K562 (cell line): Measurements from ENCODE around the gene ADIPOR1. TPM values are rescaled to one million over a fixed set of nuclear protein-coding genes. Genes with fewer than 3 reads are reported as not detected.

Experiments
- CEBPG ChIP-seq, 3 experiments: fragments of 200-800 bp in 1 of 3; sonication (Bioruptor generic) in 1 of 3; sonication (generic) in 1 of 3; formaldehyde crosslinking in 1 of 3; IDR thresholded peaks in 2 of 3; conservative IDR thresholded peaks in 1 of 3; 2 replicates each; pipeline versions ENCODE4 v1.6.1 to v1.8.0; 2016 to 2022; ENCODE audit warnings: missing compliant biosample characterization in 2 of 3, missing genetic modification characterization in 2 of 3, mild to moderate bottlenecking in 1 of 3, missing genetic modification reagents in 1 of 3
- CREB1 ChIP-seq, 2 experiments: sonication (generic) in 1 of 2; formaldehyde crosslinking in 1 of 2; IDR thresholded peaks; 2 replicates each; pipeline versions ENCODE4 v1.6.1 to v1.8.0; 2012 to 2022; ENCODE audit warnings: inconsistent platforms in 1 of 2, mild to moderate bottlenecking in 1 of 2, missing genetic modification reagents in 1 of 2, moderate library complexity in 1 of 2
- GABPB1 ChIP-seq: sonication (generic); formaldehyde crosslinking; IDR thresholded peaks from 2 replicates; pipeline ENCODE4 v1.8.0; 2022; ENCODE audit warnings: mild to moderate bottlenecking, missing genetic modification reagents
- NCOR1 ChIP-seq: fragments of 450-650 bp; IDR thresholded peaks from 2 replicates; pipeline ENCODE4 v1.6.1; 2016; ENCODE audit warnings: mild to moderate bottlenecking, moderate library complexity
- PHF20 ChIP-seq: fragments of 450-650 bp; IDR thresholded peaks from 2 replicates; pipeline ENCODE4 v1.6.1; 2018; ENCODE audit not compliant: partially characterized antibody
- ZBTB8A ChIP-seq: fragments of 450-650 bp; IDR thresholded peaks from 2 replicates; pipeline ENCODE4 v1.6.1; 2018; ENCODE audit warnings: mild to moderate bottlenecking, moderate library complexity; ENCODE audit not compliant: partially characterized antibody
- ZNF445 ChIP-seq: fragments of 250-450 bp; sonication (Bioruptor Pico); IDR thresholded peaks from 2 replicates; pipeline ENCODE4 v1.4.0; 2020; ENCODE audit warnings: low read depth, mild to moderate bottlenecking, moderate library complexity
- ZNF583 ChIP-seq: fragments of 250-450 bp; sonication (Bioruptor Pico); IDR thresholded peaks from 2 replicates; pipeline ENCODE4 v1.4.0; 2020
- polyA plus RNA-seq, 8 experiments: library from polyadenylated mRNA; depleted of rRNA in 4 of 8; stranded (reverse) in 5 of 8; unstranded in 3 of 8; fragments of >200 nt; fragmentation: Nextera tagmentation in 2 of 8; fragmentation: Illumina TruSeq in 1 of 8; extraction: Ambion mirVana in 2 of 8; extraction: Trizol in 1 of 8; gene quantifications; 2 replicates each; pipeline versions ENCODE4 v1.2.1 to v1.2.3, GENCODE V29; 2011 to 2014; ENCODE audit warnings: inconsistent platforms in 1 of 8, missing spikeins in 1 of 8
- total RNA-seq, 7 experiments: library from RNA; depleted of rRNA in 6 of 7; stranded (reverse); fragments of >200 nt in 6 of 7; fragmentation: Illumina TruSeq in 2 of 7; extraction: Trizol in 2 of 7; gene quantifications; 2 replicates each; pipeline versions ENCODE4 v1.2.1 to v1.2.3, GENCODE V29; 2011 to 2021; ENCODE audit warnings: low replicate concordance in 1 of 7
- TF ChIP-seq, protein P1 (sequence below): fragments of 450-650 bp; IDR thresholded peaks from 2 replicates; pipeline ENCODE4 v1.6.1; 2016; ENCODE audit warnings: low read depth
- TF ChIP-seq, protein P2 (sequence below), 2 experiments: fragments of 150-350 bp in 1 of 2; IDR thresholded peaks; 2 replicates each; pipeline ENCODE4 v1.6.1; 2012 to 2016; ENCODE audit warnings: low read depth in 2 of 2, low read length in 2 of 2, mild to moderate bottlenecking in 1 of 2, moderate library complexity in 1 of 2
- TF ChIP-seq, protein P3 (sequence below): fragments of 200-400 bp; formaldehyde crosslinking; IDR thresholded peaks from 2 replicates; pipeline ENCODE4 v1.6.1; 2017; ENCODE audit warnings: mild to moderate bottlenecking, low read depth, low read length, moderate library complexity

ADIPOR1 gene
- total and polyA plus RNA-seq, 9 of the 15 experiments (the other 6 are each of a cell fraction or from before 2014, with no cell fraction given), result 29.0 to 217 (median 100) TPM

DNA sequence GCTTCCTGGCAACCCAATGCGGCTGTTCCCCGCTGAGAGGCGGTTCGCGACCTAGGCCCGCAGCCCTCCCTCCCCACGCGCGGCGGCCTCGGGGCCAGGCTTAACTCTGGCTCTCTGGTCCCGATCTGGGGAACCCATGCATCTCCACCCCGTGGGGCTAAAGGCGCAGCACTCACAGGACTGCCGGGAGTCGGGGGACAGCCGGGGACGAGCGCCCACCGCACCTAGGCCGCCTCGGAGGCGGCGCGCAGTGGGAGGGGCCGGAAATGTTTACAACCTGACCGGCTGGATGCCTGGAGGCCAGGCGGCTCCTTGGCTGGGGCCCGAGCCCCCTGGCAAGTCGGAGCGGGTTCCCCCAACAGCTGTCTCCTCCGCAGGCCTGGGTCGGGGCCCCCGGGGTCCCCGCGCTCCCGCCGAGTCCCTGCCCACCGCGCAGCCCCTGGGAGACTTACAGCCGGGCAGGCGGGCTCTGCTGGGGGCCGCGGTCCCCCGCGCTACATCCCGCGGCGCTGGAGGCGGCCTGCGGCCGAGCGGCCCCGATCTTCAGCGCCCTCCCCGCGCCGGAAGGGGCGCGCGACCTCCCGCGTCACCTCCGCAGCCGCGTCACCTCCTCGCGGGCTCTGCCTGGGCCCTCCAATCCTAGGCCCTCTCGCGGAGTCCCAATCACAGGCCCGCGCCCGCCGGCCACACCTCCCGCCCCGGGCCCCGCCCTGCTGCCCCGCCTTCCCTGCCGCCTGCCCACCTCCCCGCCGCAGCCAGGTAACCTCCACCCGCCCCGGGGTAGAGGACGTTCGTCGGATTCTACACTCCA is at the start of gene ADIPOR1 (continued):
- TF ChIP-seq, protein P1, sequence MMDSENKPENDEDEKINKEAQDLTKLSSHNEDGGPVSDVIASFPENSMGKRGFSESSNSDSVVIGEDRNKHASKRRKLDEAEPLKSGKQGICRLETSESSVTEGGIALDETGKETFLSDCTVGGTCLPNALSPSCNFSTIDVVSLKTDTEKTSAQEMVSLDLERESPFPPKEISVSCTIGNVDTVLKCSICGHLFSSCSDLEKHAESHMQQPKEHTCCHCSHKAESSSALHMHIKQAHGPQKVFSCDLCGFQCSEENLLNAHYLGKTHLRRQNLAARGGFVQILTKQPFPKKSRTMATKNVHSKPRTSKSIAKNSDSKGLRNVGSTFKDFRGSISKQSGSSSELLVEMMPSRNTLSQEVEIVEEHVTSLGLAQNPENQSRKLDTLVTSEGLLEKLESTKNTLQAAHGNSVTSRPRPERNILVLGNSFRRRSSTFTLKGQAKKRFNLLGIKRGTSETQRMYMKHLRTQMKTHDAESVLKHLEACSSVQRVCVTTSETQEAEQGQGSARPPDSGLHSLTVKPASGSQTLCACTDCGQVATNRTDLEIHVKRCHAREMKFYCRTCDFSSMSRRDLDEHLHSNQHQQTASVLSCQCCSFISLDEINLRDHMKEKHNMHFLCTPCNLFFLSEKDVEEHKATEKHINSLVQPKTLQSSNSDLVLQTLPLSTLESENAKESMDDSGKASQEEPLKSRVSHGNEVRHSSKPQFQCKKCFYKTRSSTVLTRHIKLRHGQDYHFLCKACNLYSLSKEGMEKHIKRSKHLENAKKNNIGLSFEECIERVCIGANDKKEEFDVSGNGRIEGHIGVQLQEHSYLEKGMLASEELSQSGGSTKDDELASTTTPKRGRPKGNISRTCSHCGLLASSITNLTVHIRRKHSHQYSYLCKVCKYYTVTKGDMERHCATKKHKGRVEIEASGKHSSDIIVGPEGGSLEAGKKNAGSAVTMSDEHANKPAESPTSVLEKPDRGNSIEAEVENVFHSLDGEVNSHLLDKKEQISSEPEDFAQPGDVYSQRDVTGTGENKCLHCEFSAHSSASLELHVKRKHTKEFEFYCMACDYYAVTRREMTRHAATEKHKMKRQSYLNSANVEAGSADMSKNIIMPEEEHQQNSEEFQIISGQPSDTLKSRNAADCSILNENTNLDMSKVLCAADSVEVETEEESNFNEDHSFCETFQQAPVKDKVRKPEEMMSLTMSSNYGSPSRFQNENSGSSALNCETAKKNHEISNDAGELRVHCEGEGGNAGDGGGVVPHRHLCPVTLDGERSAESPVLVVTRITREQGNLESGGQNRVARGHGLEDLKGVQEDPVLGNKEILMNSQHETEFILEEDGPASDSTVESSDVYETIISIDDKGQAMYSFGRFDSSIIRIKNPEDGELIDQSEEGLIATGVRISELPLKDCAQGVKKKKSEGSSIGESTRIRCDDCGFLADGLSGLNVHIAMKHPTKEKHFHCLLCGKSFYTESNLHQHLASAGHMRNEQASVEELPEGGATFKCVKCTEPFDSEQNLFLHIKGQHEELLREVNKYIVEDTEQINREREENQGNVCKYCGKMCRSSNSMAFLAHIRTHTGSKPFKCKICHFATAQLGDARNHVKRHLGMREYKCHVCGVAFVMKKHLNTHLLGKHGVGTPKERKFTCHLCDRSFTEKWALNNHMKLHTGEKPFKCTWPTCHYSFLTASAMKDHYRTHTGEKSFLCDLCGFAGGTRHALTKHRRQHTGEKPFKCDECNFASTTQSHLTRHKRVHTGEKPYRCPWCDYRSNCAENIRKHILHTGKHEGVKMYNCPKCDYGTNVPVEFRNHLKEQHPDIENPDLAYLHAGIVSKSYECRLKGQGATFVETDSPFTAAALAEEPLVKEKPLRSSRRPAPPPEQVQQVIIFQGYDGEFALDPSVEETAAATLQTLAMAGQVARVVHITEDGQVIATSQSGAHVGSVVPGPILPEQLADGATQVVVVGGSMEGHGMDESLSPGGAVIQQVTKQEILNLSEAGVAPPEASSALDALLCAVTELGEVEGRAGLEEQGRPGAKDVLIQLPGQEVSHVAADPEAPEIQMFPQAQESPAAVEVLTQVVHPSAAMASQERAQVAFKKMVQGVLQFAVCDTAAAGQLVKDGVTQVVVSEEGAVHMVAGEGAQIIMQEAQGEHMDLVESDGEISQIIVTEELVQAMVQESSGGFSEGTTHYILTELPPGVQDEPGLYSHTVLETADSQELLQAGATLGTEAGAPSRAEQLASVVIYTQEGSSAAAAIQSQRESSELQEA, result no peak
- TF ChIP-seq, protein P2, sequence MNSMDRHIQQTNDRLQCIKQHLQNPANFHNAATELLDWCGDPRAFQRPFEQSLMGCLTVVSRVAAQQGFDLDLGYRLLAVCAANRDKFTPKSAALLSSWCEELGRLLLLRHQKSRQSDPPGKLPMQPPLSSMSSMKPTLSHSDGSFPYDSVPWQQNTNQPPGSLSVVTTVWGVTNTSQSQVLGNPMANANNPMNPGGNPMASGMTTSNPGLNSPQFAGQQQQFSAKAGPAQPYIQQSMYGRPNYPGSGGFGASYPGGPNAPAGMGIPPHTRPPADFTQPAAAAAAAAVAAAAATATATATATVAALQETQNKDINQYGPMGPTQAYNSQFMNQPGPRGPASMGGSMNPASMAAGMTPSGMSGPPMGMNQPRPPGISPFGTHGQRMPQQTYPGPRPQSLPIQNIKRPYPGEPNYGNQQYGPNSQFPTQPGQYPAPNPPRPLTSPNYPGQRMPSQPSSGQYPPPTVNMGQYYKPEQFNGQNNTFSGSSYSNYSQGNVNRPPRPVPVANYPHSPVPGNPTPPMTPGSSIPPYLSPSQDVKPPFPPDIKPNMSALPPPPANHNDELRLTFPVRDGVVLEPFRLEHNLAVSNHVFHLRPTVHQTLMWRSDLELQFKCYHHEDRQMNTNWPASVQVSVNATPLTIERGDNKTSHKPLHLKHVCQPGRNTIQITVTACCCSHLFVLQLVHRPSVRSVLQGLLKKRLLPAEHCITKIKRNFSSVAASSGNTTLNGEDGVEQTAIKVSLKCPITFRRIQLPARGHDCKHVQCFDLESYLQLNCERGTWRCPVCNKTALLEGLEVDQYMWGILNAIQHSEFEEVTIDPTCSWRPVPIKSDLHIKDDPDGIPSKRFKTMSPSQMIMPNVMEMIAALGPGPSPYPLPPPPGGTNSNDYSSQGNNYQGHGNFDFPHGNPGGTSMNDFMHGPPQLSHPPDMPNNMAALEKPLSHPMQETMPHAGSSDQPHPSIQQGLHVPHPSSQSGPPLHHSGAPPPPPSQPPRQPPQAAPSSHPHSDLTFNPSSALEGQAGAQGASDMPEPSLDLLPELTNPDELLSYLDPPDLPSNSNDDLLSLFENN (IDR thresholded peaks at IDR 0.05; ENCODE audit: low read depth in 2 of 2, low read length in 2 of 2), result 0 out of 4 replicates have a peak, but pooled peaks of 1 of the 2 experiments have one; percentile 40
- TF ChIP-seq PHF20 (peak; percentile 64), CREB1 (IDR thresholded peaks at IDR 0.05) (peak; percentile 94), CREB1 (CRISPR knock-in tag; IDR thresholded peaks at IDR 0.05) (peak; percentile 90), GABPB1 (CRISPR knock-in tag) (0 out of 2 replicates have a peak, but pooled peaks have one; percentile 13), NCOR1 (no peak), CEBPG (CRISPR knock-in tag; IDR thresholded peaks at IDR 0.05) (0 out of 2 replicates have a peak, but pooled peaks have one; percentile 34), CEBPG (tag; conservative IDR thresholded peaks at IDR 0.05 in 1 of 2, IDR thresholded peaks at IDR 0.05 in 1 of 2) (no peak), ZBTB8A (no peak), ZNF445 (CRISPR knock-in tag) (no peak), ZNF583 (CRISPR knock-in tag) (no peak)
- TF ChIP-seq, protein P3, sequence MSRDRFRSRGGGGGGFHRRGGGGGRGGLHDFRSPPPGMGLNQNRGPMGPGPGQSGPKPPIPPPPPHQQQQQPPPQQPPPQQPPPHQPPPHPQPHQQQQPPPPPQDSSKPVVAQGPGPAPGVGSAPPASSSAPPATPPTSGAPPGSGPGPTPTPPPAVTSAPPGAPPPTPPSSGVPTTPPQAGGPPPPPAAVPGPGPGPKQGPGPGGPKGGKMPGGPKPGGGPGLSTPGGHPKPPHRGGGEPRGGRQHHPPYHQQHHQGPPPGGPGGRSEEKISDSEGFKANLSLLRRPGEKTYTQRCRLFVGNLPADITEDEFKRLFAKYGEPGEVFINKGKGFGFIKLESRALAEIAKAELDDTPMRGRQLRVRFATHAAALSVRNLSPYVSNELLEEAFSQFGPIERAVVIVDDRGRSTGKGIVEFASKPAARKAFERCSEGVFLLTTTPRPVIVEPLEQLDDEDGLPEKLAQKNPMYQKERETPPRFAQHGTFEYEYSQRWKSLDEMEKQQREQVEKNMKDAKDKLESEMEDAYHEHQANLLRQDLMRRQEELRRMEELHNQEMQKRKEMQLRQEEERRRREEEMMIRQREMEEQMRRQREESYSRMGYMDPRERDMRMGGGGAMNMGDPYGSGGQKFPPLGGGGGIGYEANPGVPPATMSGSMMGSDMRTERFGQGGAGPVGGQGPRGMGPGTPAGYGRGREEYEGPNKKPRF, result no peak
